GM21717 (cell line): ENCODE measurements around the gene NEUROG1.

Source experiments
- ATAC-seq: cut with Tn5 transposase; IDR thresholded peaks from one replicate; pipeline ENCODE4 v1.9.1; 2021; ENCODE audit warnings: mild to moderate bottlenecking, moderate library complexity; ENCODE audit not compliant: unreplicated experiment

NEUROG1 gene

DNA sequence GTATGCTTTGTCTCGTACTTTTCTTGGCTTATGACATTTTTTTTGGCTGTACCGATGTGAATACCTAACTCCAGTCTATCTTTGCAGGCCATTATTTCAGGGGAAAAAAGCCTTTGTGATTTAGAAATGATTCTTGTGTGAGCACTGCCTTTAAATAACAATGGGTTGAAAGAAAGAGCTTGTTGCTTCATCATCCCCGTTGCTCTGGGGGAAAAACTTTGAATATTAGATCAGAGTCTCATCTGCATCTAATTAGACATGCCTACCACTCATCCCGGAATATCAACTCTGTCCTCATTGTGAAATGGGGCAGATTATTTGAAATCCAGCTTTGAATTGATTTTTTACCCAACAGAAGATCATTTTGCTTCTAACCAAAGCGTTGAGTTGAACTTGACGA is 29.5 kb upstream of the NEUROG1 start:
- no peak for ATAC-seq

- no peak for ATAC-seq
These were observed 28.6 kb upstream of the NEUROG1 start for GRCh38 chr5:135564331-135564730.

- no peak for ATAC-seq
These were observed 25.5 kb upstream of the NEUROG1 start for GRCh38 chr5:135561266-135561665.

DNA sequence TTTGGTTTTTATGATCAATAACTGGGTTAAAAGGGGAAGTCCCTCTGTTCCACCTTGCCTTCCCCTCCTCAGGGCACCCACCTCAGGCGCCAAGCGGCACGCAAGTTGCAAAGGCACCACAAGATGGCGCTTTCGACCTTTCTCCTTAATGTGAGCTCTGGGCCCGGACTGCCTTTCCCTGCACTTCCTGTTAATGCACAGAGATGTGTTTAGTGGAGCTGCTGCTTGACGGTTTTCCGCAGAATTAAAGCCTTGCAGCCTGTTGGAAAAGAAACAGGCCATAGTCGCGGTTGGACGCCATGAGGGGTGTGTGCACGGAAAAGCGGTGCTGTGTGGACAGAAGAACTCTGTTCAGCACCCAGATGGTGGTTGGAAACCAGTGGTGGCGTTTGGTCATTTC is 25.1 kb upstream of the NEUROG1 start:
- peak; percentile 91 for ATAC-seq

- ATAC-seq = no peak
These were observed 23.6 kb upstream of the NEUROG1 start for GRCh38 chr5:135559354-135559753.

DNA sequence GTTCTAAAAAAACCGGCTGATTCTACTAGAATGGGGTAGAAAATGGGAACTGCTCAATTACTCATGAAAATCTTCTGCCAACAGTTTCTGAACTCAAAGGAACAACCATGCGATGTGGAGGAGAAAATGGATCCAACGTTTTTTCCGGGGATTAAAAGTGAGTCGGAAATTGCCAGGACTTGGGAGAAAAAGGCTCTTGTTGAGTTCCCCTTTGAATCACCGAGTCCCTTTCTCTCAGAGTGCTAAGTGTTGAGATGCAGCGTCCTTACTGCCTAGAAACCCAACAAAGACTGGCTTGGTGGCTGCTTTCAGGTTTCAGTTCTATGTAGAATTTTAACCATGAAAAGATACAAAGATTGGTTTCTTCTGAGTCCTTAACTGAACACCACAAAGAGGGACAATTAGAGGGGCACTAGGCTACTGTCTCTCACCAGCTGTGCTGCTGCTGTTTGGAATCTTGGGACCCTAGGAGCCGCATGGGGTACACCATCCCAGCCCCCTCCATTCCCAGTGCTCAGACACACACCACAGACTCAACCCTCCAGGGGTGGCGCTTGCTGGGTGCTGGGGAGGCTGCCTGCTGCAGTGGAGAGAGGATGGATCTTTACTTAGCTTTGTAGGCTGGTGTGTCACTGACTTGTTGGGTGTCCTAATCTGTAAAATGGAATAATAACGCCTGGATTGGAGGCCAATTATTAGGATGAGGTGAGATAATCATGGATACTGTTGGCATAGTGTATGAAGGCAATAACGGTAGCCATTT is 21.5 kb upstream of the NEUROG1 start:
- ATAC-seq = no peak

DNA sequence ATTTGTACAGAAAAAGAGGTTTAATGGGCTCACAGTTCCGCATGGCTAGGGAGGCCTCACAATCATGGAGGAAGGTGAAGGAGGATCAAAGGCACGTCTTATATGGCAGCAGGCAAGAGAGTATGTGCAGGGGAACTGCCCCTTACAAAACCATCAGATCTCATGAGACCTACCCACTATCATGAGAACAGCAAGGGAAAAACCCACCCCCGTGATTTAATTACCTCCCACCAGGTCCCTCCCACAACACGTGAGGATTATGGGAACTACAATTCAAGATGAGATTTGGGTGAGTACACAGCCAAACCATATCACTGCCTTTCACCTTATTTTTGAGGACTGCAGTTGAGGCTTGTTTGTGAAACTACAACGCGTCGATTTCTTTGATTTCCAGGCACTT is 20.9 kb upstream of the NEUROG1 start:
- no peak for ATAC-seq

GRCh38 chr5:135555530-135555929 is 19.8 kb upstream of the NEUROG1 start:
- no peak for ATAC-seq

GRCh38 chr5:135553688-135554462 is 18.1 kb upstream of the NEUROG1 start:
- no peak for ATAC-seq

- ATAC-seq = peak; percentile 64
These were observed 16.1 kb upstream of the NEUROG1 start for GRCh38 chr5:135551593-135552447.

- no peak for ATAC-seq
These were observed 13.6 kb upstream of the NEUROG1 start for GRCh38 chr5:135549413-135549812.

DNA sequence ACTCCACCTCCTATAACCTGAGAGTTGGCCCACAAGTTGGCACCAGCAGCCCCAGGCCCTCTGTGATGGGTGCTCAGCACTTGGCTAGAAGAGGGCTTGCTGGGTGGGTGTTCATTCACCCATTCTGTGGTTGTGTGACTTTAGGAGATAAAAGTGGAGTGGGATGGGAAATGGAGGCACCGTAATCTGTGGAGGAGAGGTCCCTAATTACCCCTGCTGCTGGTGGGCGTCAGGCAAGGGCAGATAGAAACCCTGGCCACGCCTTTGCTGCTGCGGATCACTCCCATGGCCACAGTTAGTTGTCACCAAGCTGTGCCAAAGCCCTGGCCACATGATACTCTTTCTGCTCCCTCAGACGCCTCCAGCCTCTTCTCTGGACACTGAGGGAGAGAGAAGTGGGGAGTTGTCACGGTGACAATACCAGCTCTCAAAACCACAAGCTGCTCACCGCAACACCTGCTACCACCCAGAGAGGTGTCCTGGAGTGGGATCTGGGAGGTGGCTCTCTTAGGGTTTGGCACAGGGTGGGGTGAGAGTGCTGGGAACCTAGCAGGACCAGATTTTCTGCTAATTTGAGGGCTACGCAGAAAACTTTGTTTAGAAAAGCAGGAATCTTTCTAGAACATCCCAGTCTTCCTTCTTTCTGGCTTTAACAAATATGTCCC is 12.0 kb upstream of the NEUROG1 start:
- ATAC-seq = no peak

DNA sequence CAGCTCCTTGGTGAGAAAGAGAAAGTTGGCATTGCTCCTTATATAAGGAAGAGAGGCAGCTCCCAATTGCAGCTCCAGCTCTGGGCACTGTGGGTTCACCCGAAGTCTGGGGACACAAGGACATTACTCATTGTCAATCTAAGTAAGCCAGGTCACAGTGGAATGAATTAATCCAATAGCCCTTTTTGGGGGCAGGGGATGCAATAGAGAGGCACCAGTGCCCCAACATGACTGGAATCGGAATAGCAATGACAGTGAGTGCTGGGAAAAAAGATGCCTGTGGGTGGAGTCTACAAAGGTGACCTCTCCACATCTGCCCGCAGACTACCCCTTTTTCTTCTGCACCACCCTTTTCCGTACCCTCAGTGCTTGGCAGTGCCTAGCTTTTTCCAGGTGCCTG is 11.1 kb upstream of the NEUROG1 start:
- ATAC-seq = no peak

- ATAC-seq = no peak
These were observed 10.3 kb upstream of the NEUROG1 start for GRCh38 chr5:135546101-135546500.

- ATAC-seq = no peak
These were observed 9.3 kb upstream of the NEUROG1 start for GRCh38 chr5:135545099-135545498.

DNA sequence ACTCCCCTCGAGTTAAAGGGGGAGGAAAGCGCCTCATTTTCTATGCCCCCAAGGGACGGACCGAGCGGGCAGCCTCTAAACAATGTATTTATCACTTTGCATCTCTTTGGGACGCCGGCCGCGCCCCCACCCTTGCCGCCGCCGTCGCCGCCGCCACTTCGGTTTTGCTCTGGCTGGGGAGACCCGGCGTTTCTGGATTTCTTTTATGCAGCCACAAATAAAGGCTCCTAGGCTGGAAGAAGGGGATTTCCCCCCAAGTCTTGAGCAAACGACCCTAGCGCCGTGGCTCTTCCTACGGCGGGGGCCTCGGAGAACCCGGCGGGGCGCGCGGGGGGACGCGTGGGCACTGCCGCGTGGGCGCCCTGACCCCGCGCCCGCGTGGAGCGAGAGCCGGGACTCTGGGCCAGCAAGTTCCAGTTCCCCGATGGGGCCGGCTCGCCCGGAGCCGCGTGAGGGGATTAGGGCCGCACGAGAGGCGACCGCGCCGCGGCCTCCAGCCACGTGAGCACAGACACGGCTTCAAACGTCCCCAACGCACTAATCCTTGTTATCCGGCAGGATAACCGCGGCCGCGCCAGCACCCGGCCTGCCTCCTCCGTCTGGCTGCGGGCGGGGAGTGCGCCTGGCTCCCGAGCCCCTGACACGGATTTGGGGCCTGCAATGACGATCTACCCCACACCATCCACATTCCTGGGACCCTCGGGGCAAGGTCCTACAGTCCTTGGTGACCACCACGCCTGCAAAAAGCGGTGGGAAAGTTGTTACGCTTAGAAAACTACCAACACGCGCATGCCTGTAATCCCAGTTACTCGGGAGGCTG is 7.9 kb upstream of the NEUROG1 start:
- ATAC-seq = no peak

DNA sequence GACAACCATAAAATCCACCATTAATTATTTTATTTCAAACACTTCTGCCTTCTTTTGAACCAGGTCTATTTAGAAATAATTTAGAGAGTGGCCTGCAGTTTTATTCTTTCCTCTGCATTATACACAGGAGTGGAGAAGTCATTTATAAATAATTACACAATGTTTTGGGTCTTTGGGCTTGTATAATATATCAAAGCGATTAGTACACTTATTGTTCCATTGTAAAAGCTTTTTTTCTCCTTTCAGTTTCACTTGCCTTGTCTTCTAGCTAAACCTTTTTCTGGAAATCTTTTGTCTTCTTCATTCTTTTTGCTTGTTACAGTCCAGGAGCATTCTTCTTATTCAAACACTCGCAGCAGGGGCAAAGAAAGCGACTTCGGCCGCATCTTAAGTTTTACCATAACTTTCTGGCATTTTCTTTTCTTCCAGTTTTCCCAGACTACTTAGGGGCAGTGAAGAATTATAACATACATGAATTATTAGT is 7.3 kb upstream of the NEUROG1 start:
- ATAC-seq = no peak

- ATAC-seq = no peak
These were observed 6.2 kb upstream of the NEUROG1 start for GRCh38 chr5:135541807-135542502.

GRCh38 chr5:135539430-135540005 is 3.8 kb upstream of the NEUROG1 start:
- no peak for ATAC-seq
